Measurements from ENCODE around the gene WDSUB1.

The WDSUB1 gene

DNA sequence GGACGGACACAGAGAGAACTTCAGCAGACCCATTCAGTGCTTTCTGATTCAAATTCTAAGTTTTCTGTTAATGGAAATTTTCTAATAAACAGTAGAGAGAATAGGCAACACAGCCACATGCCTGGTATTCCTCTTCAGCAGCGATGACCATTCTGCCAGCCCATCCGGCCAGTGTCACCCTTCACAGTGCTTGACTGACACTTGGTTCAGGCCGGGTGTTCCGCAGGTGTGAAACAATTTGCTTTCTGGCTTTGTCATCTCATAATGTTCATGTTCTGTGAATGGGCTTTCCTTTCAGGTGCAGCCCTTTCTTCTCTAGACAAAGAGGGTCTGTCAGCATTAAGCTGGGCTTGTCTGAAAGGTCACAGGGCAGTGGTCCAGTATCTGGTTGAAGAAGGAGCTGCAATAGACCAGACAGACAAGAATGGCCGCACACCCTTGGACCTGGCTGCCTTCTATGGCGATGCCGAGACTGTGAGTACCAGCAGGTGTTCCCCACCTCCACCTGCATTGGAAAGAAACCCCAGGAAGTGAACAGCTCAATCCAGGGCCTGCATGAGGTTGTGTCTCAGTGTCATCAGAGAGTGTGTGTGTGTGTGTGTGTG lies 67.0 kb downstream of the WDSUB1 start:
- DNase-seq, result no peak

DNA sequence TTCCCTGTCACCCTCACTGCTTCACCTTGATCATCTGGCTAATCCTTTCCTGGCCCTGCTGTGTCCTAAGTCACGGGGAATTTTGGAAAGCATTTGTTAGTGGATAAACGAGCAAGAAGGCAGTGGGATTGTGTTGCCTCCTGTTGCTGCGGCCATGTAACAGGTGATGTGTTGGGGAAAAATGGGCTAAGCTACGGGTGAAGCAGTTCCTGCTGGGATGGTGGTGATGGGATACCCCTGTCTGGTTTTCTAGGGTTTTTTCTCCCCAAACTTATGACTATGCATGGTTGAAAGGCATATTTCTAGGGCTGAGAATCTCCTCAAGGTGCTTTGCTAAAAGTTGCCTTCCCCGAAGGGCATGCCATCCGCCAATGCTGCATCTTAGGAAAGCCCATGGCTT lies 68.1 kb downstream of the WDSUB1 start:
- no peak for DNase-seq

DNA sequence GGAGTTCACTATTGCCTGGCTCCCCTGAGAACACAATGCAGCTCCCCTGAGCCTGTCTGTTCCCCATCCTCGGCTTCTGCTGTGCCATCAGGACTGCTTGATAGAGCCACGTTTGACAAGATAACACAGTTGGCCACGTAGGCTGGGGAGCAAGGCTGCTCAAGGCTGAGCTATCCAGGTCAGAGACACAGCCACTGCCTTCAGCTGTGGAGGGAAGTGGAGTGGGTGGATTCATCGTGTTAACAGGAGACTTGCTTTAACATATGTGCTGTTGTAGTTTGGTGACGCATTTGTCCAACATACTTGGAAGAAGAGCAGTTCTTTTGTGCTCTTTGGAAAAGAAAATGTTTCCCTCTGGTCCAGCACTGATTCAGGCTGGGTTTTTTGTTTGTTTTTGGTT lies 68.8 kb downstream of the WDSUB1 start:
- DNase-seq, result no peak

DNA sequence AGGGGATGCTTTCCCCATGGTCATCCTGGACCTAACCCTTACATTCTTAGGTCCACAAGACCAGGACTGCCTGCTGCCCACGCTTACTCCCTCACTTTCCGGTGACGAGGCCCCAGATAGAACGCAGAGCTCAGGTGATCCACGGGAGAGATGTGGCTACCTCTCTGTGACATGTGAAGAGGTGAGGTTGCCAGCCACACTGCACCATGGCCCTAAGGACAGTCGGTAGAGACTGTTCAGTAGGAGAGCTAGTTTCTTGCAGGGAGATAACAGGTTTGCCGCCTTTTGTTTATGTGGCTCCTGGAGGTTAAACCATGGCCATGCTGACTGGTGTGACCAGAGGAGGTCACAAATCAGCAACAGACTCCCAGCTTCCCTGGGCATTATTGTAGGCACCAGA lies 71.4 kb downstream of the WDSUB1 start:
- no peak for DNase-seq

DNA sequence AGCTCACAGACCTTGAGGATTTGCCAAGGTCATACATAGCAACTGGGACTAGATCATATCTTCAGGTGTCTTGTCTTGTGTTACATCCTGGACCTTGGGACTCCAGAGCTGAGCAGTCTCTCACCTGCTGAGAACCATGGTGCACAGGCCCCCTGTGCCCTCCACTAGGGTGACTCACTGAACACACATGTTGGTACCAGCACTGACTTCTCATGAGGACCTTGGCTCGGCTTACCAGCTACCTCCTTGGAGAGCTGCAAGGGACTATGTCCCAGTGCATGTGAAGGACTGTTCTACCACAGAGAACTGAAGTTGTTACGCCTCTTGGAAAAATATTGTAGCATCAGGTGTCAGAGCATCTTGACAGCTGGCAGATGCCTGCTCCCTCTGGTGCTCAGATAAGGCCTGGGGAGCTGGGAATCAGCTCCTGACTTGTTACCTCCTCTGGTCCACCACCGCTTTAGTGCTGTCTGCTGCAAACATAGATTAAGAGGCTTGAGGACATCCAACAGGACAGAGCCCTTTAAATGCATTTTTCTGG lies 72.1 kb downstream of the WDSUB1 start:
- DNase-seq, result no peak

DNA sequence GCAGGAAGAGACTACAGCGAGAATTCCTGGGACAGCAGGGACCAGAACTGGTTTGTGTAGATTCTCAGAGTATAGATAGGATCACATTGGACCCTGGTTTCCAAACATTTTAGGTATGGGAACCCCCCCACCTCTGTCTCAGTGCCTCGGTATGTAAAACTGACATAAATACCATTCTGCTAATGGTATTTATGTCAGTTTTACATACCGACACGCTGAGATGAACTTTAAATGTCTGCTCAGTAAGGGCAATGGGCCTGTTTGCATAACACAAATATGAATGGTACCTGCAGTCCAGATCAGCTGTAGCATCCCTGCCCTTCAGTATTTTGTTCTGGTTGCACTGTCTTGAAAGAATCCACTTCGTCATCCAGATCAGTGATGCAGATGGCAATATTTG lies 73.2 kb downstream of the WDSUB1 start:
- no peak for DNase-seq

DNA sequence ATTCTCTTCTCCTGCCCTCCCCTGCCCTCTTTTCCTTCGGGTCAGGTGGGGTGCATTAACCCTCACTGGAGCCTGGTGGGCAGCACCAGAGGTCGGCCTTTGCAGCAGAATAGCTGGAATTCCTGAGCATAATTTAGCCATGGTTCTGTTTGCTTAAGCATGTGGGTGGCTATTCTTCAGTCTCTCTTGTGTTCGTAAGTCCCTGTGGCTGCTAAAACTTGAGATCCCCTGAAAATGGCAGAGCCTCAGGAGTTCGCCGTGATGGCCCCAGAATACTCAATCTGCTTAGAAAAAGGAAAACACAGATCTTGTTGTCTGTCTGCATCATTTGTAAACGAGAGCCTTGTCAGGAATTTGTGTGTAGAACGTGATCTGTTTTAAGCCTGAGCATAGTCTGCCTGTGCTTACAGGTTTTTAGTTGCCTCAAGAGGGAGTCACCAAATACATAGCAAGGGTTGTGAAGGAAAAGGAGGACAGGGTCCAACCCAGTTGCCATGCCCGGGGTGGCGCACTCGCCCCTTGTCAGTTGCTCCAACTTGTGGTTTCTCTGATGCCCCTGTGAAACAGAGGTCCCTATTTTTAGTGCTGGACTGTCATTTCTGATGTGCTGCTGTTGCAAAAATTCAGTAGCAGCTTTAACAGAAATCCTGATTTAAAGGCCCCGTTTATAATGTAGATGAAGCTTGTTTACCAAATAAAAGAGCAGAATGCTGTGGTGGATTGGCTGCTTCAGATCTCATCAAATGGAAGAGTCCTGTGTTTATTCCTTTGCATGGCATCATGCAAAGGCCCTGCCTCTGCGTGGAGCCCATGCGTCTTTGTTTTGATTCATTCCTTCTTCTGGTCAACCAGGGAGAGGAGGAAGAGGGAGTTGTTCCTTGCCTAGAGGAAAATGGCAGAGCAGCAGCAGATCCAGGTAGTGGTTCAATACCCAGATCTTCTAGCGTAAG lies 74.8 kb downstream of the WDSUB1 start:
- DNase-seq, result no peak

DNA sequence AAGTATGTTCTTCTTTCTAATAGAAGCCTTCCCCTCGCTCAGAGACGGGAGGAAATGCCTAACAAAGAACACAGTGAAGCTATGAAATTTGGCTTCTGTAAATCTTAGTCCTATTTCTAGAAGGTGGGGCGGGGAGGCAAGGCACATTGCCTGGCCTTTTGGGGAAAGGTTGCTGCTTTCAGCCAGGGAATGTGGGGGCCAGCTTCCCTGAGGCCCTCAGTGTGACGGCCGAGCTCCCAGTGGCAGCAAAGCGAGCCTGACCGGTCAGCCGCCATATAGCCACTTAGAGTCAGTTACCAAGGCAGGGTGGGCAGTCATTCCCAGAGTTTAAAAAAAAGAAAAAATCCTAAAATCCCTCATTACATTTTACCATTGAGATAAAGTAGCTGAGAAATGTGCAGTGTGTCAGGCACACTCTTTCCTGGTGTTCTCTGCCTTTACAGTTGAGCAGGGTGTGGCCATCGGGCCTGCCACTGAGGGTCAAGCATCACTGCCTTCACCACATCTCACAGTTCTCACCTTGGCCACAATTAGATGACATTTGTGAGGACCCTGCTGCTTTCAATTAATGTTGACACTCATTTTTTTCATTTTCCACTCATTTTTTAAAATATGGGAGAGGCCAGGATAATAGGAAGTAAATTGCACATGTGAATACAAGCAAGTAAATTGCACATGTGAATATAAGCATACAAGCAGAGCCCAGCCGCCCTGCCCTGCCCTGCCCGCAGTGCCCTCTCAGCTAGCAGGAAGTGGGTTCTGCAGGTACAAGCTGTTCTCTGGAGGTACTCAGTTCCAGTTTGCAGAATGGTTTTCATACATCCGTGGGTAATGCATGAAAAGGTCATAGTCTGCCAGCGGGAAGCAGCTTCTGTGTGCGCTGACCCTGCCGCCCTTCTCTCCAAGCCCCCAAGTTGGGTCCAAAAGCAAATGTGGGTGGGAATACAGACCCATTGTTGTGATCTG lies 76.9 kb downstream of the WDSUB1 start:
- DNase-seq, result peak in 1 of 2 experiments; percentile 4

DNA sequence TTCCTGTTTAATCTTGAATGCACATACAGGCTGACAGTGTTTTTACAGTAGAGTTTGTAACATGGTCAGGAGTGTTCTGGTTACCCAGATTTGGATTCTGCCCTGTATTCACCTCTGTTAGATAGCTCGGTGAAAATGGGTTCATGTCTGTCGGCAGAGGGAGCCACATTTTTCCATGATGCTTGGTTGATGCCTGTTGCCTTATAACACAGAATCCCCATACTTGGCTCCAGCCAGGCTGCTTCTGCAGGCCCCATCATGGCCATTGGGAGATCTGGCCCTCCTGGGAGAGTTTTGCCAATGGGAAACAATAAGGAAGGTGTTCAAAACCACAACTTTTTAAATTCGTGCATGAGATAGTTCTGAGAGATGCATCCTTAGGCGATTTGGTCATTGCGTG lies 78.1 kb downstream of the WDSUB1 start:
- DNase-seq, result no peak

DNA sequence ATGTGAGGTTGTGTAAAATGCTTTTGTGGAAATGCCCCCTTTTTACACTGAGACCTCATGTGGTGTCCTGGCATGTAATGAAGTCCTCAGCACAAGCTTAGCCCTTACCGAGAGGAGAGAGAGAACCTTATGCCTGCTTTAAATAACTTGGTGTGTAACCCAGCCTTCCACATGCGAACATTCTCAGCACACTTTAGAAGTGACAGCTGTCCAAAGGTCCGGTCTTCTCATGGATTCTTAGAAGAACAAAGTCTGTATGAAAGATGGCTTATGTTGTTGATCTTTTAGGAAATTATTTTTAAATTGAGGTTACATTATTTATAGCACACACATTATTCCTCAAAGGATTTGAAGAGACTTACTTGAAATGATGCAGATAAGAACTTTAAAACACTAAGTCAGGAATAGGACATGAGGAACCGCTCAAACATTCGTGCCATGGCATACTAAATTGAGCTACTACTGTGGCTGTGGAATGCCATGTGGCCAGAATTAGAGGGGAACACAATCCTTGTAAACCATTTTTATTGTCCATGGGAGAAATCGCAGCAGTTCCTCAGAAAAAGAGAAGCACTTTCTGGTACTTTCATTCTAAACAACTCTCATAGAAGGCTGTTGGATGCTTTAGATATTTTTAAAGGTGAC lies 79.6 kb downstream of the WDSUB1 start:
- no peak for DNase-seq

DNA sequence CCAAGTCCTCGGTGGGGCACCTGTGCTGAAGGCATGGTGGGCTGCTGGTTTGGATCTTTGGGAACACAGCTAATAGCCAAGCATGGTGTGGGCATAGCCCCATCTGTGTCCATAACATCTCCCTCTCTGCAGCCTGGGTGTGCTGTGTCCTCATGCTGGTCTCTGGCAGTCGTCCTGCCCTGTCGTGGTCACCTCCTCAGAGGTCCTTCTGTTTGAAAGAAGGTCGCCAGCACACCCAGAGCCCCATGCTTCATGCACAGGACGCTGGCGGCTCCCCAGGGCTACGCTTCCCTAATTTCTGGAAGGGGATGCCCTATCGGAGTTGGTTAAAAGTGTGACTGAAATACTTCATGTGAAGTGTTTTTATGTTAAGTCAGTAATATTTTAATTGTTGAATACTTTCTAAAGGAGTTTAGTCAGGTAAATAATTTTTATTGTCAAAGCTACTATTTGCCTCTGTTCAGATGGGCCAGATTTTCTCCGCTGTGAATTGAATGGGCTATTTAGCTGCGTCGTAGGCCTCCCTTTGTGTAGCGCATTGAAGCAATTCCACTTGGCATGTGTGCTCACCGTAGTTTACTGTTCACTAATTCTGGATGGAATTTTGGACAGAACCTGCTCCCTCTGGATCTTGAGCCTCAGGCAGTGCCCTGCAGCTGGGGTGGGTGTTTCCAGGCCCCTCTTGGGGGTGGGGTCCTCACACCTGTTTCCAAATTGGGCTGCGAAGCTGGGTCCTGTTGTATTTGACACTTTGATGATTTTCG lies 81.9 kb downstream of the WDSUB1 start:
- no peak for DNase-seq

DNA sequence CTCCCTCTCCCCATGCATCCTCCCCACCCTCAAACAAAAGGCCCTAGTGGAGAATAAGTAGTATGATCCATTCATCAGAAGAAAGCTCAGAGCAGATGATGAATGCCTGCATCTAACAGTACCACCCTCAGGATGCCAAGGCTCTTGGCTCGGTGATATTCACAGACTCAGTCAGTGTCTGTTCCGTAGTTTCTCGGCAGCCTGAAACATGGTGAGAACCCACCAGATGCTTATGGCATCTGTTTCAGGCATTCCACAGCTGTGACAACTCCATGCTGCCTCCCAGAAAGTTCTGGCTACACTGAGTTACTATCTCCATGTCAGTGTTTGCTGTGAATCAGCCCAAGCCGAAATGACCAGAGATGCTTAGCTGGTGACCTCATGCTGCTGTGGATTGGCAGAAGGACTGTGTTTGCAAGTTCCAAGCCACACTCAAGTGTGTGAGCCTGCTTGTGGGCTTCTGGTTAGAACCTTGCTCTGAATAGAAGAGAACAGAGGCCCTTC lies 83.9 kb downstream of the WDSUB1 start:
- DNase-seq, result no peak

DNA sequence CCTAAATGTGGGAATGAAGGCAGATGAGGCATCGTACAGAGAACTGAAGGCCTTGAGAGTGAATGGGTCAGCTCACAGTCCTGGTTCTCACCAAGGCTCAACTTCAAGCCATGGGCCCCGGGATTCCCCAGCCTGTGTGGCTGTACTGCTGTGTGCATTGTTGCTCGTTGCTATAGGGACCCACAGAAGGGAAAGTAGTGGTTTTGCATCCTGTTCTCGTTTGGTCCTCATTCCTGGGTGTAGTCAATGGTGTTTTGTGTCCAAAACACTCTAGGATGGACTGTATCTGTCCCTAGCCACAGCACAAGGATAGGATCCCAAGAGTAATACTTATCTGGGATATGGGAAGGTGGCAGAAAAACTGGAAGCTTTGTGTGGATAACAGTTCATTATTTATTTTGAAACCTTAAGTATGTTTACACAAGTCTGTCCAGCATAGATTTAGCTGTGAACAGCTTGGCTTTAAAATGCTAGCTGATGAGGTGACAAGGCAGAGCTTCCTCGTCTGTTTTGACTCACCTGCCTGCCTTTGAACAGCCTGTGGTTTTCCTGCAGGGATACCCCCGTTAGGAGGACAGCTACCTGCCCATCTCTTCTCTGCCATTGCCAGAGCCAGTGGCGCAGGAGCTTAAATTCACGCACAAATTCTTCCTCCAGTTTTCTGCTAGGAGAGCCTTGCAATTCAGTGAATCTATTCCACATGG lies 85.0 kb downstream of the WDSUB1 start:
- no peak for DNase-seq

DNA sequence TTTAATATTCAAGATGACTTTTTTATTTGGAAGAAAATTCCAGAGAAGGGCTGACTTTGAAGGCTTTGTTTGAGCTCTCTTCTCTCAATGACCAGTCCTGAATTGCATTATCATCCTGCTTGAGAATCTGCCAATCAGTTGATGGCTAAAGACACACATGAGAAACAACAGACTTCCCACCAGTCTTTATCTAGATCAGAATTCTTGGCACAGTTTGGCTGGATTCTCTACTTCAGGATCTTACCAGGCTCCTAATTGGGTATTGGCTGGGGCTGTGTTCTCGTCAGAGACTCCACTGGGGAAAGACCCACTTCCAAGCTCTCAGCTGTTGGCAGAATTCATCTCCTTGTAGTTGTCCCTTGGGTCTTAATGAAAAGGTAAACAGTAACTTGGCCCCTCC lies 86.0 kb downstream of the WDSUB1 start:
- no peak for DNase-seq

DNA sequence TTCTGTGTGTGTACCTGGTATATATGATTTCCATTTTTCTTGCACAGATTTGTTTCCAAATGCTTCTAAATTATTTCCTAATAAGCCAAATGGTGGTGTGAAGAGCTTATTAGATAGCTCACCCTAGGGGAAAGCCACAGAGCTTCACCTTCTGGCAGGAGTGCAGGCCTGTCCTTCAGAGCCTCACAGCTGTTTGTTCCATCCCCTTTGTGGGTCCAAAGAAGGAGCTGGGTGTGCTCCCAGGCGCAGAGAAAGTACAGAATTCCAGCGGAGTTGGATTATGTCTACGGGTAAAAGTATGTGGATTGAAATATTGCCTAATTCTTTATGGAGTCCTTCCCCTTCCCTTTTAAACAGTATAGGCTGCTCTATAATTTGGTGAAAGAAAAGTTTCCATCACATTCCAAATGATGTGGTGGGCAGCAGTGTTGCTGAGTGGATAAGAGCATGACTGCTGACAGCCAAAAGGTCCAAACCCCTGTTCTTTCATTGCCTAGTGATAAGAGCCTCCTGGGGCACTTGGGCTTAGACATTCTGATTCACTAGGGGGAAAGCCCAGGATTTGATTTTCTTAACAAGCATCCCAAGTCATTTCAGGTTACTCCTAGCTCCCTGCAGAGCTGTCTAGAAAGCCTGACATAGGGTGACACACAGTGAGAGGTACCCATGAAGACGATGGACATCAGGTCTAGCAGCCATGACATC lies 86.6 kb downstream of the WDSUB1 start:
- DNase-seq, result no peak

DNA sequence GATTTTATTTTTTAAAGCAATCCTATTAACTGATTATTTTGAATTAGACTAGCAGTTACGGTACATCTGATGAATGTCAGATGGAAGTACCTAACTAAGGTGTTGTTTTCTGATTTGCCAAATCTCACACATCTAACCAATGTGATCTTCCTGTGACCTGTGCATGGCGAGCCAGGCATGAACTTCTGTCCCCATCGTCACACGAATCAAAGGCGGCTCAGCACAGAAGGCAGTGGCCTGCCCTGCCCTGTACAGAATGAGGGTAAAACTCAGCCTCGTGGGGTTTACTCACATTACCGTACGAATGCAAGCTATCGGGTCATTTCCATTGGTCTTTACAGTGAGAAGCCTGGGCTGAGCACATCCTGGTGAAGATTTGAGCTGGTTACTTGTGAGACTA lies 87.3 kb downstream of the WDSUB1 start:
- no peak for DNase-seq

DNA sequence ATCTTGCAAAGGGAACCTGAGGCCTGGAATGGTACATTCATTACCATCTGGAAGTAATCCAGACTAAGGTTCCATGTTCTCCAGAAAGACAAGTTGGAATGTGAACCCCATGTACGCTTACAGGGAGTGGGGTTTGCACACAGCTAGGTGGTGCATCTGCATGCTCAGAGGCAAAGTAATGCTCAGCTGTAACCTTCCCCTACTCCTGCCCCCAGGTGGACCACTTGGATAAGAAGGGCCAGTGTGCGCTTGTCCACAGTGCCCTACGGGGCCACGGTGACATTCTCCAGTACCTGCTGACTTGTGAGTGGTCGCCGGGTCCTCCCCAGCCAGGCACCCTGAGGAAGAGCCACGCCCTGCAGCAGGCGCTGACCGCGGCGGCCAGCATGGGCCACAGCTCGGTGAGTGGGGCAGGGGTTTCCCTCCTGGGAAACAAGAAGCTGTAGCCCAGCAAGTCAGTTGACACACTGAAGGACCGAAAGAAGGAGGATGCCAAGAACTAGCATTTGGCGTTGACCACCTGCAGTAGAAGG lies 90.0 kb downstream of the WDSUB1 start:
- no peak for DNase-seq

DNA sequence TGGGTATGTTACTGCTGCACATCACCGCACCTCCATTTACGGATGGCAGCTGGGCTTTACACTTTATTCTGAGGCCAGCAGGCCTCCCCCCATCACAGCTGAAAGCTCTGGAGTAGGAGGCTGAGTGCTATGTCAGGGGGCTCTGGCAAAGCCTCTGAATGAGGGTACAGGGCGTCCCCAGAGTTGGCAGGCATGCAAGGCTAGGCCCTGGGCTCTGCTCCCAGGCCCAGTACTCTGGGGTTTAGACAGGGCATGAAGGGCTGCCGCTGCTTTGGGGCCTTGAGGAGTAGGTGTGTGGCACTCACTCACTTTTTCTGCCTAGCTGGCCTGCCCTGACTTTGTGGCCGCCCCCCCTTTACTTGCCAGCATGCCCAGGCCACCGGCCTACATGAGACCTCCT lies 90.8 kb downstream of the WDSUB1 start:
- no peak for DNase-seq

DNA sequence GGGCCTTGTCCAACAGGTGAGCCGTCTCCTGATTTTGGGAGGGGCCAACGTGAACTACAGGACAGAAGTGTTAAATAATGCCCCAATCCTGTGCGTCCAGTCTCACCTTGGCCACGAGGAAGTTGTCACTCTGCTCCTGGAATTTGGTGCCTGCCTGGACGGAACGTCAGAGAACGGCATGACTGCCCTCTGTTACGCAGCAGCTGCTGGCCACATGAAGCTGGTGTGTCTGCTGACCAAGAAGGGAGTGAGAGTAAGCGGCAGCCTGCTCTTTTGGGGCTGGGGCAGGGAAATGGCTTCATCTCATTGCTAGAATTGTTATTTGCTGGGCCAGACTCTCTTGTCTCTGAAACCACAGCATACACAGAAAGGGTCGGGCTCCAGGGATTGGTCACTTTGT lies 92.3 kb downstream of the WDSUB1 start:
- DNase-seq, result no peak

DNA sequence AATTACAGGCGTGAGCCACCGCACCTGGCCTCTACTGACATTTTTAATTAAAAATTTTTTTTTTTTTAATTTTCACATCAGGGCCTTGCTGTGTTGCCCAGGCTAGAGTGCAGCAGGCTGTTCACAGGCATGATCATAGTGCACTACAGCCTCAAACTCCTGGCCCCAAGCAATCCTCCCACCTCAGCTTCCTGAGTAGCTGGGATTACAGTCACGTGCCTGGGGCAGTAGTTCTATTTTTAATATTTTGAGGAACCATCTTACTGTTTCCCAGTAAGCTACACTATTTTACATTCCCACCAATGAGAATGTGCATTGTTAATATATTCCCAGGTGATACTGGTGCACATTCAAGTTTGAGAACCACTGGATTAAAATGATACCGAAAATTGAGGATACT lies 92.7 kb downstream of the WDSUB1 start:
- no peak for DNase-seq
